Mesodermal cell (in vitro differentiated cells): ENCODE measurements around the gene NUP54.

Experiments used
- H3K27ac ChIP-seq: 2 replicates; pipeline ENCODE4 v1.7.0; 2013; ENCODE audit warnings: mild to moderate bottlenecking, low read depth, low read length, moderate library complexity; ENCODE audit not compliant: severe bottlenecking
- H3K36me3 ChIP-seq: 2 replicates; pipeline ENCODE4 v1.7.1; 2013; ENCODE audit warnings: mild to moderate bottlenecking, low read length, moderate library complexity; ENCODE audit not compliant: control insufficient read depth, insufficient read depth
- H3K4me1 ChIP-seq: one replicate; pipeline ENCODE4 v1.7.1; 2013; ENCODE audit warnings: mild to moderate bottlenecking, low read length; ENCODE audit not compliant: insufficient read depth, control insufficient read depth, poor library complexity, severe bottlenecking
- H3K4me3 ChIP-seq: 2 replicates; pipeline ENCODE4 v1.7.0; 2013; ENCODE audit warnings: low read length, control low read depth, mild to moderate bottlenecking; ENCODE audit not compliant: insufficient read depth, poor library complexity, severe bottlenecking; ENCODE audit errors: extremely low read depth
- H3K9me3 ChIP-seq: 2 replicates; pipeline ENCODE4 v1.7.1; 2013; ENCODE audit warnings: mild to moderate bottlenecking, low read length, moderate library complexity; ENCODE audit not compliant: control insufficient read depth
- WGBS, 2 experiments: methylation state at CpG; one replicate each; pipeline ENCODE4 v1.1.5; 2013; ENCODE audit warnings: missing lambda C conversion rate in 2 of 2; ENCODE audit not compliant: insufficient coverage in 2 of 2; 5-methylcytosine and 5-hydroxymethylcytosine counted together

Gene NUP54

DNA sequence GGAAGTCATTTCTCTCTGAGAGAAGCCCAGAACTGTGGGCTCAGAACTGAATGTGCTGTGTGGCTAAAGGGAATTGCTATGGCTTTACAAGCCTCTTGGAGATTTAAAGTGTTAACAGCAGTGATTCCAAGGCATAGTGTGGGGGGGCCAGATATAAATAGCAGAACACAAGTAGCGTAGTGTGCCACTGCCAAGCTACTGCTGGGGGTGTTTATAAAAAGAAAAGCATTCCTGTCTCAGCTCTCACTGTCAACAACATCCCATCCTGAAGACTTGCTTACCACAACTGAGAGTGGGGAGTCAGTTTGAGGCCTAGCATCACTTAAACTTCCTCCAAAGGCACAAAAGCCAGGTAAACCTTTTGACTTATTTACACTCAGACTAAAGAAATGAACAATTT lies 73.7 kb downstream of the NUP54 start, which contains the start of gene ART3:
ART3 (plus strand) TSS at position 242 of the 400 bp plus-strand sequence. CDS start 1,181 bp downstream, outside the sequence.
- Histone ChIP-seq H3K4me1 (no peaks in the 10 kb centered on the region), H3K9me3 (no peaks in the 10 kb centered on the region), H3K4me3 (no peak within 1 kb of the TSS), H3K36me3 (no peaks in the 10 kb centered on the region), H3K27ac (peak within 1 kb of the TSS; percentile 37)
- WGBS, 2 experiments = no CpG with 5 or more reads among the region's 1 CpG

DNA sequence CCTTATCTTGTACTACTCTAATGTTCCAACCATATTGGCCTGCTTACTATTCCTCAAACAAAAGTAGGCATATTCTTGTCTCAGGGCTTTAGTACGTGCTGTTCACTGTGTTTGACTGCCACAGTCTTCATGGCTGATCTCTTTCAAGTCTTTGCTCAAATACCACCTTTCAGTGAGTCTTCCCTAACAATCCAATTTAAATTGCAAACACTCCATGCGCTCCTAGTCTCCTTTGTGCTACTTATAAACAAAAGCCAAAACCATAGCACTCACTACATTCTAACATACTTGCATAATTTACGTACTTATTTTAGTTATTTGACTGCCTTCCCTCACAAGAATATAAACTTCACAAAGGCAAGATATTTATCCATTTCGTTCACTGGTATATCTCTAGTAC lies 75.4 kb downstream of the NUP54 start:
- no peaks in the 10 kb centered on the region for H3K36me3 ChIP-seq
- no peaks in the 10 kb centered on the region for H3K9me3 ChIP-seq
- no peak overlapping the region for H3K4me3 ChIP-seq
- no peaks in the 10 kb centered on the region for H3K4me1 ChIP-seq
- H3K27ac ChIP-seq = no peak overlapping the region
- WGBS, 2 experiments = 55 to 61% methylated on average over 3 of the region's 4 CpGs

DNA sequence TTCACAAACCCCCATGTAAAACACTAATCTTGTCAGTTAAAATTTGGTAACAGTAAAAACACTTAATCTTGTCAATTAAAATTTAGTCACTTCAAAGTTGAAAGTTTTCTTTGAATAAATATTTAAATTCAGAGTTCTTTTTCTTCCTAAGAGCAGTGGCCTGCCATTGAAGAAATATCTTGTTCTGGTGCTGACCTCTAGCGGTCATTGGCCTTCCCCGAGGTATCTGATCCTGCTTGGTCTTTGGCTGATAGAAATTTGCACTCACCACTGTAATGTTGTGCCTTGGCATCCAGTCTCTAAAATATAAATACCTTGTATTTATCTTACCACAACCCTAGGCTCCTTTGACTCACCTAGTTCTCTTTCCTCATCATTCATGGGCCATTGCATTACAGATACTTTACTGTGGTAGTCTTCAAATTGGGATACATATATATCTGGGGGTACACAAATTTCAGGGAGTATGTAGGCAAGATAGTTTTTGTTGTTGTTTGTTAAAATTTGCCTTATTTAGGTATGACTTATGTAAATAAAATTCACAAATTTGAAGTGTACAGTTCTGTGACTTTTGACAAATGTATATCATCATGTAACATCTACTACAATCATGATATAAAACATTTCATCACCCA lies 80.4 kb downstream of the NUP54 start:
- H3K4me3 ChIP-seq = no peak overlapping the region
- H3K4me1 ChIP-seq = no peaks in the 10 kb centered on the region
- H3K36me3 ChIP-seq = no peaks in the 10 kb centered on the region
- 0% methylated on average over 2 of the region's 2 CpGs for WGBS, 2 experiments
- H3K27ac ChIP-seq = no peak overlapping the region
- H3K9me3 ChIP-seq = no peaks in the 10 kb centered on the region

DNA sequence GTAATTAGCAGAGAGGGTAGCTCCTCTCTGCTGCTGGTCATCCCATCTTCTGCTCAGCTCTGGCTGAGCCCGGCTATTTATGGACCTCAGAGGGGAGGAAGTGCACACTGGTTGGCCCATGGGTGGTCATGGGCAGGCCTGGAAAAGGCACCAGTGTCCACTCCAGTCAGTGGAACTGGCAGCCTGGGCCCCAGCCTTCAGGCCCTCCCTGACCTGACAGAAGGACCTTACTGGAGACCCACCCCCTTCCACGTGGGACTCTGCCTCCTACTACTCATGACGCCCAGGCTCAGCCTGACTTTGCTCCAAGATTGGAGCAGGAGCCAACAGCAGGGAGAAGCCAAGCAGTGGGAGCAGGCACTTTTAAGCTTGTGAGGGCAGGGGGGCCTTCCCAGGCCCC lies 81.7 kb downstream of the NUP54 start:
- WGBS, 2 experiments = 87 to 100% methylated on average over 2 of the region's 3 CpGs
- H3K9me3 ChIP-seq = no peaks in the 10 kb centered on the region
- H3K36me3 ChIP-seq = no peaks in the 10 kb centered on the region
- no peak overlapping the region for H3K27ac ChIP-seq
- no peaks in the 10 kb centered on the region for H3K4me1 ChIP-seq
- H3K4me3 ChIP-seq = no peak overlapping the region
